GM20000 (cell line): ENCODE measurements around the gene LRRFIP2.

ENCODE experiments used
- DNase-seq: peaks from one replicate; pipeline ENCODE4 v3.0.0; 2012; ENCODE audit warnings: low spot score
- TF ChIP-seq, protein P1 (sequence below): IDR thresholded peaks from 2 replicates; pipeline ENCODE4 v1.5.1; 2012; ENCODE audit warnings: mild to moderate bottlenecking, control low read depth; ENCODE audit errors: extremely low read depth, missing control alignments

LRRFIP2 gene

DNA sequence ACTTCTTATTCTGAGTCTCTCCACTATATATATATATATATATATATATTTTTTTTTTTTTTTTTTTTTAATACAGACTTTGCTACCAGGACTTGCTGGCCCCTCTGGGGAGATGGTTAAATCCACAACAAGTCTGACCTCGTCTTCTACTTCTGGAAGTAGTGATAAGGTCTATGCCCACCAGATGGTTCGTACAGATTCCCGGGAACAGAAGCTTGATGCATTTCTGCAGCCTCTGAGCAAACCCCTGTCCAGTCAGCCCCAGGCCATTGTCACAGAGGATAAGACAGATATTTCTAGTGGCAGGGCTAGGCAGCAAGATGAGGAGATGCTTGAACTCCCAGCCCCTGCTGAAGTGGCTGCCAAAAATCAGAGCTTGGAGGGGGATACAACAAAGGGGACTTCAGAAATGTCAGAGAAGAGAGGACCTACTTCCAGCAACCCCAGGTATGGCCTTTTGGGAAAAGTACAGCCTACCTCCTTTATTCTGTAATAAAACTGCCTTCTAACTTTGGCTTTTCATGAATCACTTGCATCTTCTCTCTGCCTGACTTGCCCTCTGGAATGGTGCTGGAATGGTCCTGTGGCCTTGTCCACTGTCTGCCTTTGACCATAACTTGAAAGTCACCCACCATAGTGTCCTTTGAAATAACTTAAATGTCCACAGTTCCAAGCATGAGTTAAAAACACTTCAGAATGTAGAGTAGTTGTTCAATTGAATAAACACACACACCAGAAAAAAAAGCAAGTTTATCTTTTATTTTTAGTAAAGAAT is 148.6 kb downstream of the LRRFIP2 start:
- no peak for DNase-seq
- TF ChIP-seq, protein P1, sequence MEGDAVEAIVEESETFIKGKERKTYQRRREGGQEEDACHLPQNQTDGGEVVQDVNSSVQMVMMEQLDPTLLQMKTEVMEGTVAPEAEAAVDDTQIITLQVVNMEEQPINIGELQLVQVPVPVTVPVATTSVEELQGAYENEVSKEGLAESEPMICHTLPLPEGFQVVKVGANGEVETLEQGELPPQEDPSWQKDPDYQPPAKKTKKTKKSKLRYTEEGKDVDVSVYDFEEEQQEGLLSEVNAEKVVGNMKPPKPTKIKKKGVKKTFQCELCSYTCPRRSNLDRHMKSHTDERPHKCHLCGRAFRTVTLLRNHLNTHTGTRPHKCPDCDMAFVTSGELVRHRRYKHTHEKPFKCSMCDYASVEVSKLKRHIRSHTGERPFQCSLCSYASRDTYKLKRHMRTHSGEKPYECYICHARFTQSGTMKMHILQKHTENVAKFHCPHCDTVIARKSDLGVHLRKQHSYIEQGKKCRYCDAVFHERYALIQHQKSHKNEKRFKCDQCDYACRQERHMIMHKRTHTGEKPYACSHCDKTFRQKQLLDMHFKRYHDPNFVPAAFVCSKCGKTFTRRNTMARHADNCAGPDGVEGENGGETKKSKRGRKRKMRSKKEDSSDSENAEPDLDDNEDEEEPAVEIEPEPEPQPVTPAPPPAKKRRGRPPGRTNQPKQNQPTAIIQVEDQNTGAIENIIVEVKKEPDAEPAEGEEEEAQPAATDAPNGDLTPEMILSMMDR = no peak

DNA sequence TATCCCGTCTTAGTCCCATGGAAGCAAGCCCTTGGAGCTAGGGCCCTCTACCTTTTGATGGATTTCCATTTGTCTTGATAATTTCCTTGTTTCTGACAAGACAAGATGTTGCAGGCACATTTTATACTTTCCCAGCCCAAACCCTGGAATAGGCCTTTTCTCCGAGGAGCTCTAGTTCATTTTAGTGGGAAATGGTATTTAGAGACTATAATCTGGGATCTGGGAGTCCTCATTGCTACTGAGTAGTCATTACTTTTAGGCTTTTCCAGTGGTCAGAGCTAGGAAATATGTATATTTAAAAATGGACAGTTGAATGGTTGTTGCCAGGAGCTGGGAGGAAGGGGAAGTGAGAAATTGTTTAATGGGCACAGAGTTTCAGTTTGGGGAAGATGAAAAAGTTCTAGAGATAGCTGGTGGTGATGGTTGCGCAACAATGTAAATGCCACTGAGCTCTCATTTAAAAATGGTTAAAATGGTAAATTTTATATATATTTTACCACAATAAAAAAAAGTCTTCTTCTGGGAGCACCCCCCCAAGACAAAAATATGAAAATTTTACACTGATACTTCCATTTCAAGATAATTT is 149.5 kb downstream of the LRRFIP2 start:
- no peak for DNase-seq
- TF ChIP-seq, protein P1 = no peak

DNA sequence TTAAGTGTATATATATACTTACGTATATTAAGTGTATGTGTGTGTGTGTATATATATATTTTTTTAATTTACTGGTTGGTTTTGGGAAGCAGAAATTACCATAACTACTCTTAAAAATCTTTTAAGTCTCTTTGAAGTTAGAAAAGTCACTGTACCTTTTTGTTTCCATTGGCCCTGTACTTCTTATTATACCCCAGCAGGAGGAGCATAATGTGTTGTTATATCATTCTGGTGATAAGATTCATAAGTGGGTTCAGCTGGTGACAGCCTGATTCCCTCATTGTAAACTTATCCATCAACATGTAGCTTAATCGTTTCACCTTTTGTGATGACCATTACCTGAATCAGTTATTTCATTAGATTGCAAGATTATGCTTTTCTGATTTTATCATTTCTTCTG is 150.3 kb downstream of the LRRFIP2 start:
- peak; percentile 9 for DNase-seq
- TF ChIP-seq, protein P1 = no peak

DNA sequence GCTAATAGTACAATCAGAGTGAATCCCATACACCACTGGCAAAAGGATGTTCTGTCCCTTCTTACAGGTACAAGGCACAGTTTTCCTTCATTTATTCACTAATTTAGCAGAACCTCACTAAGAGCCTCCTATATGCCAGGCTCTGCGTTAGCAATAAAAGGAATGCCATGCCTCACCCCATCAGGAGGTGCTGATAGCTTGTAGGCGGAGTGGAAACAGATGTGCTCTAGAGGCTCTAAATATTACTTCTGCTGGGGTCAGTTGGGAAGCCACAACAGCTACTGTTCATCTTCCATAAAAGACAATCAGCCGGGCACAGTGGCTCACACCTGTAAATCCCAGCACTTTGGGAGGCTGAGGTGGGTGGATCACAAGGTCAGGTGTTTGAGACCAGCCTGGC is 156.7 kb downstream of the LRRFIP2 start:
- no peak for DNase-seq
- TF ChIP-seq, protein P1 = no peak

DNA sequence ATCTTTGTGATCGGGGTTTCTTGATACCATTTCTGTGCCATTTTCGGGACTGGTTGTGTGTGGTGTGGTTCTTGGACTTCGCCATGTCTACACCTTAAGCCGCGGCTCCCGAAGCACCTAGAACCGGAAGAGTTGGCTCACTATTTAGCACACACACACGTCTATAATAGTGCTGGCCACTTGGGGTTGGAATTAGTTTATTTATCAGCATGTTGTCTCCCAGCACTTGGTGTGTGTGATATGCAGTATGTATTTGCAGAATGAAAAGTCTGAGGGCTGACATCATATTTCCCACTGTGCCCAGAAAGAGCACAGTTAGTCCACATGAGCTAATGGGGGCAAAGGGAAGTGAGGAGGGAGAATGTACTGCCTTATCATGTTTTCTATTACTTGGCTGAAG is 157.5 kb downstream of the LRRFIP2 start:
- DNase-seq = no peak
- TF ChIP-seq, protein P1 = no peak

DNA sequence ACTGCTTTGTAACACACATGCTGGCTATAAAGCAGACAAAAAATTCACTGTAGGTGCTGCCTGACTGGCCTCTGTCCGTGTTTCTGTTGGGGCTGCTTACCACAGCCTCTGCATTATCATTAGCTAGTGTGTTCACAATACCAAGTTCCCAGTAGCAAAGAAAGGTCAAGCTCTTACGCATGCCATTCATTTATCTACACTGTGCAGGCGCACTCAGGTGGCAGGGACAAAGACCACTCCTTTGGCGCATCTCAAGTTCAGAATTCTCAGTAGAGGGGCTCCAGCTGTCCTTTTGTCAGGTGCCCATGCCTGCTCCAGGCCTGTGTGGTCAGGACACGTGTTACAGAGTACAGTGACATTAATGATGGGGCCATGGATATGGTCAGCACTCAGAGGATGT is 158.7 kb downstream of the LRRFIP2 start:
- no peak for DNase-seq
- TF ChIP-seq, protein P1 = no peak

DNA sequence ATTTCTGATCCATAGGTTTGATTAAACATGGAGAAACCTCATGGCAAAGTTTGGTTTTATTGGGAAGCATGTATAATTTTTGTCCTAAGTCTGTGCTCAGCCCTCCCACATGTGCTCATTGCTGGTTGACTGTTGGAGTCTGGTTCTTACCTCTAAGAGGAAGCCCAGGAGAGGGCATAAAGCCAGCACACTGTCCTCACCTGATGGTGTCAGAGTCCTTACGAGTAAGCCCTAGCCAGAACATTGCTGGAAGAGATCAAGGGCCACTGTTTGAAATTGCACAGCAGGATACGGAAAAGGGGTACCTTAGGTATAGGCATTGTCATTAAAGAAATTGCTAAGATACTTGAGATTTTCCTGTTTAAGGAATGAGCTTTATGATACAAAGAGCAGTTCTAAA is 159.8 kb downstream of the LRRFIP2 start:
- TF ChIP-seq, protein P1 = no peak
- DNase-seq = no peak
